Eye (tissue), 1 donor: Measurements from ENCODE around the gene INCENP.
"Not testable (repeated sequence)": the region's sequence is repeated elsewhere in the genome, so short reads cannot be mapped to it uniquely, and the experiment has no call there.

Experiments used
- DNase-seq: peaks from one replicate; pipeline ENCODE4 v3.0.0-alpha.2; 2015

INCENP gene

DNA sequence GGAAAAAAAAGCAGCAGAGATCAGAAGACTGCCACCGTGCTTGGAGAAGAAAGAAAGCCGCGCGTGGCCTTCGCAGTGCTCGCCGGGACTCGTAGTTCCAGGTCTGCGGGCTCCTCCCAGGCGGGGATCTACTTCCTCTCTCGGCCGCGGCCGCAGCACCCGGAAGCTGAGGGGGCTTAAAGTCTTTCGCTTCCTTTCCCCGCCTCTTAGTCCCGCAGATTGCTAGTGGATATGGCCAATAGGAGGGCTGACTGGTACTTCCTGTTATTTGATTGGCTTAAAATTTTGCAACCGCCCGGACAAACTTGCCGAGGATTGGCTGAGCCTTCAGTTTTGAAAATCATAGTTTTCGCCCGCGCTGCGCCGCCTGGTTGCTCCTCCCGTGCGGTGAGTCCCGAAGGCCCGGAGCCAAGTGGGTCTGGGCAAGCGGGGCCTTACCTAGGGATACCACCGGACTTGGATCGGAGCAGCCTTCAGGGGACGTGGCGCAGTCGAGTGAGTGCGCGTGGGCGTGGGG lies at the start of gene INCENP:
TSS of gene INCENP (plus strand) at position 343 of the 517 bp plus-strand sequence. CDS start 4,151 bp downstream, outside the sequence.
- DNase-seq, result peak; percentile 100

GRCh38 chr11:62075438-62075837 lies 48.4 kb upstream of the INCENP start:
- no peak for DNase-seq

GRCh38 chr11:62077132-62077531 lies 46.7 kb upstream of the INCENP start:
- DNase-seq, result no peak

- DNase-seq, result peak; percentile 91
Observed at GRCh38 chr11:62081378-62082291, 42.2 kb upstream of the INCENP start.

DNA sequence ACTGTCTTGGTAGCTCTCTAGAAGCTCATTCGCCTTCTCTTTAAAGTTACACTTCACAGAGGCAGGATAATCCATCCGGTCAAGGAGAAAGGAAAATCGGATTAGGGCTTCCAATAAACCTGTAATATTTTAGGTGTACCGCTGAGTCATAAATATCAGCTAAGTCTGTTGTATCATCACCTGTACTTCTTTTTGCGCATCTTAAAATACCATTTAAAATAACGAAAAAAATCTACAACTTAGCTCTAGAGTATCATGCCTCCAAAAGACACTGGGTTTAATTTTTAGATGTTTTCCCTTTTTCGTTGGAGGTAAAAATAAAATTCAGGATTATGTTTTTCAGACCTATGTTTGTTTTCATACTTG lies 41.5 kb upstream of the INCENP start:
- DNase-seq, result no peak

DNA sequence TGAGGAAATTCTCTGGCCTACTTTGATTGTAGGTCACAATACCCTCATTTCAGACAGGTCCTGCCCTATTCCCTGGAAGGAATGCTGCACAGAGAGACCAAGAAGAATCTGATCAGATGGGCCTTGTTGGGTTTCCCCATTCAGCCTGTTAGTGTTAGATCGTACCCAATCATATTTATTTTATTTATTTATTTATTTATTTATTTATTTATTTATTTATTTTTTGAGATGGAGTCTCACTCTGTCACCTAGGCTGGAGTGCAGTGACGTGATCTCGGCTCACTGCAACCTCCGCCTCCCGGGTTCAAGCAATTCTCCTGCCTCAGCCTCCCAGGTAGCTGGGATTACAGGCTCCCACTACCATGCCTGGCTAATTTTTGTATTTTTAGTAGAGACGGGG lies 39.0 kb upstream of the INCENP start:
- DNase-seq, result not testable (repeated sequence)

DNA sequence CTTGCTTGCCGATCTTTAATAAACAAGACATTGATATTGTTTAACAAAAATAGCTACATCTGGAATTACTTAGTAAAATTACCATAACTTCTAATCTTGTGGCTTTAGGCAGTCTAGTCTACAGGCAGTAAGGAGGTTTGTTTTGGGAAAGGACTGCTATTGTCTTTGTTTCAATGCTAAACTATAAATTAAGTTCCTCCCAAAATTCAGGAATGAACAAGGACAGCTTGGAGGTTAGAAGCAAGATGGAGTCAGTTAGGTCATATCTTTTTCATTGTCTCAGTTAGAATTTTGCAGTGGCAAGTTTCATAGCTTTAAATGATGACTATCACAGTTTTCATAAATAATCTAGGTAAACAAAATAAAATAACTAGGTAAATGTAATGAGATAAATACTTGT lies 36.1 kb upstream of the INCENP start:
- DNase-seq, result no peak

DNA sequence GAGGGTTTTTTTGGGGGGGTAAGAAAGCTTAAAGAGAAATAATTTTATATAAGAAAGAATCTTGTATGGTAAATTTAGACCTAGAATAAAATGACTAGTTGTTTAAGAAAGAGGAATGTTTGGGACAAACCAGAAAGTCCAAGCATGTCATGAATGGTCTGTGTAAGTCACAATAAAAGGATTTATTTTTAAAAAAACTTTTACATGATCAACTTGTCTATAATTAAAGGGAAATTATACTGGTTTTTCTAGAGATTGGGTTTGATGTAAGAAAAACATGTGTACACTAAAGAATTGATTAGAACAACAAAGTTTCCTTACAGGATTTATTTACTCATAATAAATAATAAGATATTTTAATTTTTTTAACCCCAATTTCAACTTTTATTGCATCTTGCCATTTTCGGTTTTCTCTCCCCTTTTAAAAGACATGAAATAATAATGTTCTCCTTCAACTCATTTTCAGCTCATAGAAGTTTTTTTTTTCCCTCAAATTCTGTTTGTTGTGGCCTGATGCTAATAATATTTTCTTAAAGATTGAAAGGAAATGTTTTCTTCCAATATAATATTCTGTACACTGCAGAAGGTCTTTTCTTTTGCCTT lies 35.4 kb upstream of the INCENP start:
- peak; percentile 34 for DNase-seq

DNA sequence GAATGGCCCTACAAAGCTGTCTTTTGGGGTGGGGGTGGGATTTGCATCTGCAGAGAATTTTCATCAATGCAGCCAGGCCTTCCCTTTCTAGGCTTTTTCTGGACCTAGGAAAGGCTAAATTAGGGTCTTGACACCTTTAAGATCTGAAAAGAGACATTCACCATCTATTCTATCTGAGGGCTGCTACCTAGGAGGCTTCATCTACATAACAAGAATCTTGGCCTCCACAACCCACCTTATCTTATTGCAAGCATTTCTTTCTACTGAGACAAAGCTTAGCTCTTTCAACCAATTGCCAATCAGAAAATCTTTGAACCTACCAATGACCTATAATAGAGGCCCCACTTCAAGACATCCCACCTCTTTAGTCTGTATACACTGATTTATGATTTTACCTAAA lies 20.7 kb upstream of the INCENP start:
- no peak for DNase-seq

GRCh38 chr11:62103986-62104385 lies 19.8 kb upstream of the INCENP start:
- no peak for DNase-seq

DNA sequence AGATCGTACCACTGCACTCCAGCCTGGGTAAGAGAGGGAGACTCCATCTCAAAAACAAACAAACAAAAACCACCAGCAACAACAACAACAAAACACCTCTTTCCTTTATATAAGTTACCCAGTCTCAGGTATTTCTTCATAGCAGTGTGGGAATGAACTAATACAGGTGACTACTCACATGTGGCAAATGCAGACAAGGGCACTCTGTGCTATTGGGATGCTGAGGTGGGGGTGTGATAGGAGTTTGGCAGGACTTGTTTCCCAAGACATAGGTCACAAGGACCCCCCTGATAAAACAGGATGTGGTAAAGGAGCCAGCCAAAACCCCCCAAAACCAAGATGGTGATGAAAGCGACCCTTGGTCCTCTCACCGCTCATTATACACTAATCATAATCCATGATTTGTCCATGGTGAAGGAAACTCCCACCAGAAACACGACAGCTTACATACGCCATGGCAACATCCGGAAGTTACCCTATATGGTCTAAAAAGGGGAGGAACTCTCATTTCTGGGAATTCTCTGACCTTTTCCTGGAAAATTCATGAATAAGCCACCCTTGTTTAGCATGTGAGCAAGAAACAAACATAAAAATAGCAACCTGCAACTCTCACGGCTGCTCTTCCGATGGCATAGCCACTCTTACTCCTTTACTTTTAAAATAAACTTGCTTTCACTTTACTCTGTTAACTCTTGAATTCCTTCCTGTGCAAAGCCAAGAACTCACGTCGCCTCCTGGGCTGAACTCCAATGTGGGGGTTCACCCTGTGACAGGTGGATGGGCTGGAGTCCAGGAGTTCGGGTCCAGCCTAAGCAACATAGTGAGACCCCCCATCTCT lies 18.8 kb upstream of the INCENP start:
- no peak for DNase-seq

- DNase-seq, result no peak
Observed at GRCh38 chr11:62105667-62106191, 18.1 kb upstream of the INCENP start.

- peak; percentile 85 for DNase-seq
Observed at GRCh38 chr11:62108017-62108750, 15.6 kb upstream of the INCENP start.

- no peak for DNase-seq
Observed at GRCh38 chr11:62108971-62109404, 14.8 kb upstream of the INCENP start.

DNA sequence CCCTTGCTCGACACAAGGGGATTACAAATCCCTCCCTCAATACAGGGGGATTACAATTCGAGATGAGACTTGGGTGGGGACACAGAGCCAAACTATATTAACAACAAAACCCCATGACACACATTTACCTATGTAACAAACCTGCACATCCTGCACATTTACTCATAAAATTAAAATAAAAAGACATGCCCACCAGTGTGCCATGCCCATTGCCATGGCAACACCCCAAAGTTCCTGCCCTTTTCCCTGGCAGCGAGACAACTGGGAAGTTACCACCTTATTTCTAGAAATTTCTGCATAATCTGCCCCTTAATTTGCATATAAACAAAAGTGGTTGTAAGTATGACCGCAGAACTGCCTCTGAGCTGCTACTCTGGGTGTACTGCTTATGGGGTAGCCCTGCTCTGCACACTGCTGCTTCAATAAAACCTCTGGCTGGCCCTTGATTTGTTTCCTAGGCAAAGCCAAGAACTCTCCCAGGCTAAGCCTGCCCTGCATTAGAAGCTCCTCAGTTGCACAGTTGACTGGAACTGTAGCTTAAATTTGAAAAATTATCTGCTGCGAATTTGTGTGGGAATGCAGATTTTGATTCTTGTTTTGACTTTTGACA lies 8.6 kb upstream of the INCENP start:
- DNase-seq, result no peak

DNA sequence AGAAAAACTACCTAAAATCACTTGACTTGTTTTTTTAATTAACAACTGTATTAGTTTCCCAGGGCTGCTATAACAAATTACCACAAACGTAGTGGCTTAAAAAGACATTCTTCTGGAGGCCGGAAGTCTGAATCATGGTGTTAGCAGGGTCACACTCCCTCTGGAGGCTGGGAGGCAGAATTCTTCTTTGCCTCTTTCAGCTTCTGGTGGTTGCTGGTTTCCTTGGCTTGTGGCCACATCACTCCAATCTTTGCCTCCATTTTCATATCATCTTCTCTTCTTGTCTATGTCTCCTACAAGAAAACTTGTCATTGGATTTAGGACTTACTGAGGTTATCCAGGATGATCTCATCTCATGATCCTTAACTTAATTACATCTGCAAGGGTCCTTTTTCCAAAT lies 7.4 kb upstream of the INCENP start:
- no peak for DNase-seq

DNA sequence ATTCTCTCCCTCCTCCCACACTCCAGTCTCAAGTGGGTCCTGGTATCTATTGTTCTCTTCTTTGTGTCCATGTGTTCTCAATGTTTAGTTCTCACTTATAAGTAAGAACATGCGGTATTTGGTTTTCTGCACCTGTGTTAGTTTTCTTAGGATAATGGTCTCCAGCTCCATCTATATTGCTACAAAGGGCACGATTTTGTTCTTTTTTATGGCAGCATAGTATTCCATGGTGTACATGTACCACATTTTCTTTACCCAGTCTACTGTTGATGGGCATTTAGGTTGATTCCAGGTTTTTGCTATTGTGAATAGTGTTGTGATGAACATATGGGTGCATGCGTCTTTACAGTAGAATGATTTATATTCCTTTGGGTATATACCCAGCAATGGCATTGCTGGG lies 4.2 kb upstream of the INCENP start:
- DNase-seq, result no peak

- no peak for DNase-seq
Observed at GRCh38 chr11:62120001-62120400, 3.8 kb upstream of the INCENP start.

DNA sequence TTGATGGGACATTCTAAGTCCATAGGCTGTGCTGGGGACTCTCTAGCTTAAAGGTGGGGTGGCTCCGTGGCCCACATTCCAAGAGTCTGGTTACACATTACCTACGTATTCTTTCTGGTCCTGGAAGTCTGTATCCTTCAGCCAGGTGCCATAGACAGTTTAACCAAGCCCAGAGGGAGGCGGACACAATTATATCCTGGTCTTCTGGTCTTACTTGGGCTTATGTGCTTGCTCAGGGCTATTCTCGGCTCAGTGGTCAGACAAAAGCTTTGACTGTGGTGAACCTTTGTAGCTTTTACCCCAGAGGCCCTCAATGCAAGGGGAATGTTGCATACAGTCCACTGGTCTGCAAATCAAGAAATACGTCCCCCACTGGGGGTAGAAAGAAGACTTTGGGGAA lies 3.4 kb upstream of the INCENP start:
- no peak for DNase-seq

DNA sequence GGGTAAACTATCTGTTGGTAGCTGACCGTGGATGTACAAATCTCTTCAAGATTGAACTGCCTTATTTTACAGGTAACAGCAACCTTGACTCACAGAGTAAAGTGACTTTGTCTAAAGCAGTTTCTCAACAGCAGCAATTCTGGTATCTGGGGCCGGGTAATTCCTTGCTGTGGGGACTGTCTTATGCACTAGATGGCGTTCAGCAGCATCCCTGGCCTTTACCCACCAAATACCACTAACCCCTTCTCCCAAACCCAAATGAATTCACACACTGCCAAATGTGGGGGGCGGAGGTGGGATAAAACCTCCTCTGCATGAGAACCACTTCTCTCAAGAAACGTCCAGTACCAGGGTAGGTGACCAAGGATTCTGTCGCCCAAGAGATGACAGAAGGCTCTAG lies 1.7 kb upstream of the INCENP start:
- DNase-seq, result no peak

DNA sequence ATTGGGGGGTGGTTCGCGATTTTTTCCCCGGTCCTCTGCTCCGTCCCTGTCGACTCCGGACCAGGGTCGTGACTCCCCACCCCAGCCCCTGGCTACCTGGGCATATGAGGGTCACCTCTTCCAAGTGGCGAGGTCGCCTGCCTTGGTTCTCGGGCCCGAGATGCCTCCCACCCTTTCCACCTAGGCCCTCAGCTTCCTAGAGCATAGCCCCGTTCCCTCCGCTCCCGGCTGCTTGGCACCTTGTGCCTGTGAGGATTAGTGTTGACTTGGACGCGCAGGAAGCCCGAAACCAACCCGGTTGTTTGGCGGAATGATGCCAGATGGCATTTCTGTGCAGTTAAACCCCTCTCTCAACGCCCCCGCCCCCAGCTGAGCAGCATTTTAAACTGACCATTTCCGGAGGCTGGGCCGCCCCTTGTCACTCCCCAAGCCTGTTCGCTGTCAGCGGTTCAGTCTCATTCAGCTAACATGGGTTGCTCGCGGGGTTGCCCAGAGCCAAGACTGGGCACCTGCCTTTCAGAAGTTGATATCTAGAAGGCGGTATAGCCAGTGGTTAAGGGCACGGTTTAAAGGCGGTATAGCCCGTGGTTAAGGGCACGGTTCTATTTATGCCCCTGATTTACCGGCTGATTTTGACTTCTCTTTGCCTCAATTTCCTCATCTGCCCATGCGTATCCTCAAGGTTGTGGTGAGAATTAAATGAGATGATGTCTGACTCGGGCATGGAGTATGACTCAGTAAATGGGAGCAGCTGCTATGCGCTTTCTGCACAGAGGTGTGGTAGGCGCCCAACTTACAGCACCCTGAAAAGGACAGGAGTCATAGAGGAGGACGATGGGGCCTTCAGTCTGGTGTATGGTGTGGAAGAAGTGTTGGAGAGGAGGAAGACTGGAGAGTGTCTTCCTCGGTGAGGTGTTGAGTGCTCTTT lies 639 bp downstream of the INCENP start:
- DNase-seq, result peak; percentile 51
